D341Med (cell line): ENCODE data around the gene COX7B2.

Source experiments
- DNase-seq: peaks from one replicate; pipeline ENCODE4 v3.0.0; 2012; ENCODE audit warnings: low spot score

Gene COX7B2

DNA sequence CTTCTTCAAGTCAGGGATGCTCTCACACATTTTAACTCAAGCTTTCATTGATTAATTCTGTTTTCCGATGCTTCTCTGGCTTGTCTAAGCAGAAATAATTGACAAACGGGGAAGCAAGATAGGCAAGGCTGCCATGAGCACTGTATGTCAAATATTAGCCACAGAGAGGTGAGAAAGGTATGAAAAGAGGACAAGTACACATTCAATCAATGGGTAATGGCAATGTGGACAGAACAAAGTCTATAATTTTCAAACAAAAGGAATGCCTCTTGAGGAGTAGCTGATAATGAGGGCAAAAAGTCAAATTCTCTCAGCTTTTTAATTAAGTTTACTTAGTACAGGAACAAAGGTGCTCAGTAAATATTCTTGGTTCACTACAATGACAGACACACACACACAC is 19.6 kb downstream of the COX7B2 start:
- no peak for DNase-seq

DNA sequence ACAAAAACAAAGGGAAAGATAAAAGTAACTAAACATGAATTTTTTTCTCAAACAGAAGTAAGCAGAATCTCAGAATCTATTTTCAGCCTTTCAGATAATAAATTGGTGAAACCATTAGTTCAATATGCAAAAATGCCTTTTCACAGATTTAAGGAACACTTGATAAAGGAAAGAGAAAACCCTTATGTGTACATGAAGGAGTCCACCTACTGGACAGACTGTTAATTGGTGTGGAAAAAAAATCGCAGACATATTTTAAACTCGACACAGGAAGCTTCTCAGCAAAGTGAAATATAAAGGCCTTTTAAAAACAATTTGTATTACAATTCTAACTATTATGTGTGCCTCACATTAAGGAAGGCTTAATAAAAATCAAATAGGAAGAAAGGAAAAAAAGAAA is 22.3 kb downstream of the COX7B2 start:
- no peak for DNase-seq

DNA sequence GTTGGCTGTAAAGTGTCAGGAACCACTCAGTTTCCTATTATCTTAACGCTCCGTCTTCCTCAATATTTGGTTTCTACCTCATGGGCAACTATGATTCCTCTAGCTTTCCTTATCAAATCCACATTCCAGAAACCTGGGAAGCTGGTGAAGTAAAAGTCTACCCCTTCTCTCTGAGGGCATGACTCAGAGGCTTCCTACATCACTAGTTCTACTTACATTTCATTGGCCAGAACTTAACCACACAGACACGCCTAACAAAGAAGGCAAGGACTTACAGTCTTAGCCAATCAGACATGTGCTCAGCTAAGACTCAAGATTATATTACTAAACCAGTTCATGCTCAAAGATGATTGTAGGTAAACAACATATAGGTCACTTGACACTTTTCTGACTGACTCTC is 30.4 kb downstream of the COX7B2 start:
- no peak for DNase-seq

DNA sequence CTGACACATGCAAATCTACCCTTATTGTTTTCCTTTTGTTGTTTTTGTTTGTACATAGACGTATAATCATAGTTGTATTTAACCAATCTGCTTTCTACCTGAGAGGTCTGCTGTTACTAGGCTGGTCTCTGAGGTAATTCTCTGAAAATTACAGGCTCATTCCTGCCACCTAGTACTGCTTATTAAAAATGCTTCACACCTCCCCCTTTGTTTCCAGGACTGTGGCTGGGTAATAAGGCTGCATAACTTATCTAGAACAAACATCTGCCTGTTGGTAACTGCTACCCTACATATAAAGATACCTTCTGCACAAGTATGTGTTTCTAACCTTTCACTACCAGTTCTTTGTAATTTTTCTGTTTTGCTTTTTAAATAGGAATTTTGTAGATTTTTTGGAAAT is 34.2 kb downstream of the COX7B2 start:
- DNase-seq, result no peak

DNA sequence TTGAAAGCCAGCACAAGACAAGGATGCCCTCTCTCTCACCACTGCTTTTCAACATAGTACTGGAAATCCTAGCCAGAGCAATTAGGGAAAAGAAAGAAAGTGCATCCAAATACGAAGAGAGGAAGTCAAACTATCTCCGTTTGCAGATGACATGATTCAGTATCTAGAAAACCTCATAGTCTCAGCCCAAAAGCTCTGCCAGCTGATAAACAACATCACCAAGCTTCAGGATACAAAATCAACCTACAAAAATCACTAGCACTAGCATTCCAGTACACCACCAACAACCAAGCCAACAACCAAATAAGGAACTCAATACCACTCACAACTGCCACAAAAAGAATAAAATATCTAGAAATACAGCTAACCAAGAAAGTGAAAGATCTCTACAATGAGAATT is 38.6 kb downstream of the COX7B2 start:
- no peak for DNase-seq

DNA sequence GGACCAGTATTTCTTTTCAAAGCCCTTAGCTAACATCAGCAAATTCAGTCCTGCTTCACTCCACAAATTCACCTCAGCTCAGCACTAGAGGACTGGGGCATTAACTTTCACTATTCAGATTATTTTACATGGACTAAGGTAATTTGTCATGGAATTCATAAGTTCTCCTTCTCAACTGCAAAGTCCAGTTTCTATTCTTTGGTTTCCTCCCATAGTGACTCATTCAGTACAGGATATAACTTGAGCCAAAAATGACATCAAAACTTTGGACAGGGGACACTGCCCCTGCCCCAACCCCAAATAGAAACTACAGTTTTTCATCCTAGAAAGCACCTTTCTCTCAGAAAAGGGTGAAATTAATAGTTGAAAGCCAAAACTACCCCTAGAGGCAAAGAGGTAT is 52.7 kb downstream of the COX7B2 start:
- no peak for DNase-seq

DNA sequence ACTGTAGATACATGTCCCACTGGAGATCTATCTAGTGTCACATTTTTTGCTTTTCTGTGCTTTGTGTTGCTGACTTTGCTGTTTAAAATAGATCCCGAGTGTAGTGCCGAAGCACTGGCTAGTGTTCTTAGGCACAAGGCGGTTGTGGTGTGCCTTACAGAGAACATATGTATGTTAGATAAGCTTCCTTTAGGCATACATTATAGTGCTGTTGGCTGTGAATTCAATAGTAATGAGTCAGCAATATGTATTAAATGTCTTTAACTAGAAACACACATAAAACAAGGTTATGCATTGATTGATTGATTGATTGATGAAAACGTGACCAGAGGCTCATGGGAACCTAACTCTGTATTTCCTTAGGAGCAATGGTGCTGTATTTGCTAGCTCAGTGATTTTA is 56.2 kb downstream of the COX7B2 start:
- DNase-seq, result no peak

DNA sequence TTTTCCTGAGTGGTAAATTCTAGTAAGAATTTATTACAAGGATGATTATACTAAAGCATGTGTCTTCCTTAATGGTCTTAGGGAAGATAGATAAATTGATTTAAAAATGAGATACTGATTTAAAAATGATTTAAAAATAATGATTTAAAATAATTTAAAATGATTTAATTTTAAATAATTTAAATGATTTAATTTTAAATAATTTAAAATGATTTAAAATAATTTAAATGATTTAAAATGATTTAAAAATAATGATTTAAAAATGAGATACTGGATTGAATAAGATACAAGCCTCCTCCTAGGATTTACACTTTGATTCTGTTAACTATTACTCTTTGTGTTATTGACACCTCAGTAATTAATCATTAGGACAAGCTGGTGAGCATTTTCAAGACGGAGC is 59.0 kb downstream of the COX7B2 start:
- DNase-seq, result no peak

DNA sequence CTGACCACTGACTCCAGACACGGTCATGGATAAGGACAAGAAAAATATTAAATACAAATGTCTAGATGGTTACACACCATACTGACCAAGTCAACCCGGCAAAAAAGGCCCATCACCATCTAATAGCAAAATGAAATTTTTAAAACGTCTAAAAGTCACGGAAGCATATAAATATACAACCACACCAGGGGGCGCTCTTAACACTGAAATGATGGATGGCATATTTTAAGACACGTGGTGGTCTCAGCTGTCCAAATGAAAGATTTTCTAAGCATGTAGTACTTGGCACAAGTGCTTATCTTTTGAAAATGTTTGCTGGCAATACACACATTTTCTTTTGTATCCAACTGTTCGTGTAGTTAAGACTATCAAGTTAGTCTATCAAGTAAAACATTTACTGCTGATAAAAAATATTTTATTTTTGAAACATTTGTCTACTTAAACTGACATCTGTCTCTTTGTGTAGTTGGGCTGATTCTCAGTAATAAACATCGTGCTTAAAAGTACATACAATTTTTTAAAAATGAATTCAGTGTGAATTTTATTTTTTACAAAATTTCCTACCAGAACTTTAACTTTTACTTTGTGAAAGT is 64.6 kb downstream of the COX7B2 start:
- DNase-seq, result peak; percentile 39

DNA sequence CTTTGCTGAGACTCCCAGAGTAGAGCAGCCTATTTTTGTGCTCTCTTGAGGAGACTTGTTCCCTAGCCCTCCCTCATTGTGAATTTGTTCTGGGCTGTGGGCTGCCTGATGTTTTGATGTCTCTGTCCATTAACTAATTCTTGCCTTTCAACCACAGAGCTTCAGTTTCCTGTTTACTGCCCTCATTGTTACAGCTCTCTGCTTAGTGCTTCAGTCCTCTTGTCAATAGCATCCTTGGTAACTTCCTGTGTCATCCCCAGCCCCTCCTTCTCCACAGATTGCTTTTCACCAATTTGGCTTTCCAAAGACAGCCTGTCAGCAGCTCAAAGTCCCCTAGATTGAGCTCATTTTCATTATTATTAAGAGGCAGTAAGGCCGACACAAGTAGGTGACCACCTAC is 69.9 kb downstream of the COX7B2 start:
- DNase-seq, result no peak

DNA sequence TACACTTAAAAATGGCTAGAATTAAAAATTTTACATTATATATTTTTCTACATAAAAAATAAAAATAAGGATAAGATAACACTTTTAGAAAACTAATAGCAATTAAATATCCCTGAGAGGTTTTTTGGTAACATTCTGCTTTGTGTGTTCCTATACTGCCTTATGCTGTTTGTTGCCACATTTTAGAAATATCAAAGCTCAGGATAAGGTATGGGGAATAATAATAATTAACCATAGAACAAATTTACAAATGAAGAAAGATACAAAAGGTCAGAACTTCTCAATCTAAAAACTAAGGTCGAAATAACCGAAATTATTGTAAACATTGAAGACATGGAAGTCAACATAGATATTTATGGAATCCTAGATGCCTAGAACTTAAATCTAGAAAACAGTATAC is 71.4 kb downstream of the COX7B2 start:
- DNase-seq, result no peak

DNA sequence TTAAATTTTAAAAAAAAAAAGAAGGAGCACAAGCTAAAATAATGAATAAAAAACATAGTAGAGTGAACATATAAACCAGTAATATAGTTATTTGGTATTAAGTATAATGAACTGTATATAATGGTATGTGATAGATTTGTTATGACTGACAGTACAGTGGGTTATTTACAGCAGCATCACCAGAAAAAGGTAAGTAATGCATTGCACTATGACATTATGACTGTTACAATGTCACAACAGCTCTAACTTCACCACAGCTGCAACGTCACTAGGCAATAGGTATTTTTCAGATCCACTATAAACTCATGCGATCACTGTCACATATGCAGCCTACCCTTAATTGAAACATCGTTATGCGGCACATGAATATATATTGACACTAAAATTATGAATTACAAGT is 72.5 kb downstream of the COX7B2 start:
- DNase-seq, result no peak

DNA sequence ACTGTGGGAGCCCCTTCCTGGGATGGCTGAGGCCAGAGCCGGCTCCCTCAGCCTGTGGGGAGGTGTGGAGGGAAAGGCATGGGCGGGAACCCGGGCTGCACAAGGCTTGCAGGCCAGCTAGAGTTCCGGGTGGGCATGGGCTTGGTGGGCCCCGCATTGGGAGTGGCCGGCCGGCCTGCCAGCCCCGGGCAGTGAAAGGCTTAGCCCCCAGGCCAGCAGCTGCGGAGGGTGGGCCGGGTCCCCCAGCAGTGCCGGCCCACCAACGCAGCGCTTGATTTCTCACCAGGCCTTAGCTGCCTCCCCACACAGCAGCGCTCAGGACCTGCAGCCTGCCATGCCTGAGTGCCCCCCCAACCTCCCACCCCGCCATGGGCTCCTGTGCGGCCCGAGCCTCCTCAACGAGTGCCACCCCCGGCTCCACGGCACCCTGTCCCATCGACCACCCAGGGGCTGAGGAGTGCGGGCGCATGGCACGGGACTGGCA is 78.0 kb downstream of the COX7B2 start:
- DNase-seq, result no peak

DNA sequence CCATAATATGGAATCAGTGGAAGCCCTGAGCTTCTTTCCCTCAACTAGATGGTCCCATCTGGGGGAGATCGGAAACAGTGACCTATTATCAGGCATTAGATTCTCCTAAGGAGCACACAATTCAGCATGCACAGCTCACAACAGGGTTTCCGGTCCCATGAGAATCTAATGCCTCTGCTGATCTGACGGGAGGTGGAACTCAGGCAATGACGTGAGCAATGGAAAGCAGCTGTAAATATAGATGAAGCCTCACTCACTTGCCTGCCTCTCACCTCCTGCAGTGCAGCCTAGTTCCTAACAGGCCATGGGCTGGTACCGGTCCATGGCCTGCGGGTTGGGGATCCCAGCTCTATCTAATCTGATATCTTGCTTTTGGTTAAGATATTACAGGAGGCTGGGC is 88.9 kb downstream of the COX7B2 start:
- DNase-seq, result no peak

DNA sequence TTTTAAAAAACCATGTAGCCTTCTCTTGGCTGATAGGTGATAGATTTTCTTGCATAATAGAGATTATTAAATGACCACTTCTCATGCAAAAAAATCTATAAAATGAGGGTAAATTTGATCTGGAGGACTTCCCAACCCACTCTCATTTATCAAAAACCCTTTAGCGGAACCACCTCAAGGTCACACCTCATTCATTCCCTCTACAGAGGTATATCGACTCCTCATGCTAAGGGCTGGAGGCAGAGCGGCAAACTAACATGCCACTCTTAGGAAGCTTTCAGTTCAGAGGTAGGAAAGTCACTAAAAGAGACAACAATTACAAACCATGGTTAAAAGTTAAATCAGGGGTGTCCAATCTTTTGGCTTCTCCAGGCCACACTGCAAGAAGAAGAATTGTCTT is 90.0 kb downstream of the COX7B2 start:
- no peak for DNase-seq

DNA sequence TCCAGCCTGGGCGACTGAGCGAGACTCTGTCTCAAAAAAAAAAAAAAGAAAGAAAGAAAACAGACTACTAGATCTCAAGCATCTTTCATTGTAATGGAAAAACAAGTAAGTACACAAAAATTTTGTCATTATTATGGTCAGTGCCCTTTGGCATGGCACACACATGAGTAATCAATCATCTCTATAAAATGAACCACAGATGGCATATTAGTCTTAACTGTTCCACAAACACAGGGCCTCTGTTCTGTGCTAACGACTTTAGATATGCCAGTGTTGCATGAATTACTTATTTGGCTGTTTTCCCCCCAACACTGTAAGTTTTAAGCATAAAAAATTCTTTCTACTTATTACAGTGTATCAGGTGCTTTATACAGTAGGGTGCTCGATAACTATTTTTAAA is 90.4 kb downstream of the COX7B2 start:
- DNase-seq, result no peak

DNA sequence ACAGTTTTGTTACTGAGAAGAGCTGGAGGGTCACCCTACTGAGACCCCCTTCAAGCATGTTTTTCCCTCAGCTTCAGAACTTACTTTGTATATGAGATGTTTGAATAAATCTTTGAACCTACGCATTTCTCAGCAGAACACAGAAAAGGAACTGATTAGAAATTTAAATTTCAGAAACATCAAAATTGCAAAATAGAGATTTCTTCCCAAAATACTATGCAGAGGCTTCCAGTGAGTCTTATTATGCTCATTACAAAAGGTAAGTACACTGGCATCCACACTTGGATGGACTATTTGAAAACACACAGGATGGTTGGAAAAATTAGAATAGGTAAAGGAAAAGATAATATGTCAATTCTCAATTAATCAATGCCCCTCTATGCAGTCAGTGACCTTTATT is 91.2 kb downstream of the COX7B2 start:
- DNase-seq, result no peak

DNA sequence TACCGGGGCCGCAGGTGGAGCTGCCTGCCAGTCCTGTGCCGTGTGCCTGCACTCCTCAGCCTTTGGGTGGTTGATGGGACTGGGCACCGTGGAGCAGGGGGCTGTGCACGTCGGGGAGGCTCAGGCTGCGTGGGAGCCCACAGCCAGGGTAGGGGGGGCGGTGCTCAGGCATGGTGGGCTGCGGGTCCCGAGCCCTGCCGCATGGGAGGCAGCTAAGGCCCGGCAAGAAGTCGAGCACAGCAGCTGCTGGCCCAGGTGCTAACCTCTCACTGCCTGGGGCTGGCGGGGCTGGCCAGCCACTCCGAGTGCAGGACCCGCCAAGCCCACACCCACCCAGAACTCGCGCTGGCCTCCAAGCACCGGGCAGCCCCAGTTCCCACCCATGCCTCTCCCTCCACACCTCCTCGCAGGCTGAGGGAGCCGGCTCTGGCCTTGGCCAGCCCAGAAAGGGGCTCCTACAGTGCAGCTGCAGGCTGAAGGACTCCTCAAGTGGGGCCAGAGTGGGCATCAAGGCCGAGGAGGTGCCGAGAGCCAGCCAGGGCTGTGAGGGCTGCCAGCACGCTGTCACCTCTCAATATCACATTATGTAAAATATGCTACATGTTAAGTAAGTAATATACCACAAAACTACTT is 104.1 kb downstream of the COX7B2 start:
- no peak for DNase-seq

DNA sequence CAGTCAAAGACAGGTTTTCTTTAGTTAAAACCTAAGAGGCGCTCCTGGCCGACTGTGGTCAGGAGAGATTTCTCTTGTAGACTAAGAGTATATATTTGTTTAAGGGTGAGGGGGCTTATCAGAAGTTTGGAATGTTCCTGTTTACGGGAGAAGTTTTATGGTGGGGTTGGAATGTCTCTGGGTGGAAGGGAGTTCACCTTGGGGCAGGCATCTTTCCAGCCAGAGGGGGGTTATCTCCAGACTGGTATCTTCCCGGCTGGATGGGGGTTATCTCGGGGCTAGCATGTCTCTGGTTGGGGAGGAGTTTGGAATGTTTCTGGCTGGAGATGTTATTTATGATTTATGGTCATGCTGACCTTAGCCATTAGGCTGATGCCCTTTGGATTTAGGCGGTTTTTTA is 116.0 kb downstream of the COX7B2 start:
- no peak for DNase-seq

DNA sequence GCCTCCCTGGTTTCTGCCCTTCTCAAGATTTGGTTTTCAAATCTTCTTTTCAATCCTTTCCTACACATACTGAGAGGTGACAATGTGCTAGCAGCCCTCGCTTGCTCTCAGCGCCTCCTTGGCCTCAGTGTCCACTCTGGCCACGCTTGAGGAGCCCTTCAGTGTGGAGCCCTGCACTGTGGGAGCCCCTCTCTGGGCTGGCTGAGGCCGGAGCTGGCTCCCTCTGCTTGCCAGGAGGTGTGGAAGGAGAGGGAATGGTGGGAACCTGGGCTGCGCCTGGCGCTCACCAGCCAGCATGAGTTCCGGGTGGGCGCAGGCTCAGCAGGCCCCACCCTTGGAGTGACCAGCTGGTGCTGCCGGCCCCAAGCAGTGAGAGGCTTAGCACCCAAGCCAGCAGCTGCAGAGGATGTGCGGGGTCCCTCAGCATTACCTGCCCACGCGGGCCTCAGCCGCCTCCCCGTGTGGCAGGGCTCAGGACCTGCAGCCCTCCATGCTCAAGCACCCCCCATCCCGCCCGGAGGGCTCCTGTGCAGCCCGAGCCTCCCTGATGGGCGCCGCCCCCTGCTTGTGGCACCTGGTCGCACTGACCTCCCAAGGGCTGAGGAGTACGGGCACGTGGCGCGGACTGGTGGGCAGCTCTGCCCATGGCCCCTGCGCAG is 127.5 kb downstream of the COX7B2 start:
- DNase-seq, result no peak

DNA sequence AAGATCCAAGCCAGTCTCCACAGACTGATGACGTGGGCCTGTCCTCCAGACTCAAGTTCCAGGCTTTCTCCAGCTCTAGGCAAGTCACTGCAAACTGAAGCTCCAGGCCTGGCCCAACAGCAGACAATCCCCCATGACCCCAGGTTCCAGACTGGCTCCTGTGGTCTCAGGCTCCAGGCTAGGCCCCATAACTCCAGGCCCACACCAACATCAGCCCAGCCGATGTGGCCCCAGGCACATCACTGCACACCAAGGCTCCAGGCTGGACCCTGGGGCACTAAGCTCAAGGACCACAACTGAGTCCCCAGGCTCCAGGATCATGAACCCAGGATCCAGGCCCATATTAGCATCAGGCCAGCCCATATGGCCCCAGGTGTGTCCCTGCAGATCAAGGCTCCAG is 143.6 kb downstream of the COX7B2 start:
- no peak for DNase-seq

DNA sequence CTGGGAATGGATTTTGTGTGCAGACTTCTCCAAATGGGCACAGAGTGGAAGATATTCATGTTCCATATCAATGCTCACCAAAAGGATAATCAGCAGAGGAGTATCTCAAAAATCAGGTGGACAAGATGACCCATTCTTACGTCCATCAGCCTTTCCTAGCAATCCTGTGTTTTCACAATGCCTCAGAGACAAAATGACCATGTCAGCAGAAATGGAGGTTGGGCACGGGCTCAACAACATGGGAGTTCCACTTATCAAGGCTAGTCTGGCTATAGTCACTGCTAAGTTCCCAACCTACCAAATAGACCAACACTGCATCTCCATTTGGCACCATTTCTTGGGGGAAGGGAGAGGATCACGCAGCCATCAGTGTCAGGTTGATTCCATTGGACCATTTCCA is 179.0 kb downstream of the COX7B2 start:
- no peak for DNase-seq

DNA sequence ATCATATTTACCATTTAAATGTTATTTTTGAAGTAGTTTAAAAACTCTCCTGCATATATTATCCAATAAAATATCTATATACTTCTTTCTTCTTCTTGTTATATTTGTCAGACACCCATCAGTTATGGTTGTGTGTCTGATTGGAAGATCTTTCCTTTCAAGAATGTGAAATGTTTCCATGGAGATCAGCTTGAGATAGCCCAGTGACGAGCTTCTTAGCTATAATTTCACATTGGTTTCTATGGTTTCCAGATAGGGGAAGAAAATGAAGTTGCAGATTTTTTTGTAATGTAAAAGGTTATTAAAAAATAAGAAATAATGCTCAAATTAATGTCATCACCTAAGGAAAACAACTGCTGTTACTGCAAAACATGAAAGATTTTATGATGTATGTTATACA is 189.0 kb downstream of the COX7B2 start:
- no peak for DNase-seq

DNA sequence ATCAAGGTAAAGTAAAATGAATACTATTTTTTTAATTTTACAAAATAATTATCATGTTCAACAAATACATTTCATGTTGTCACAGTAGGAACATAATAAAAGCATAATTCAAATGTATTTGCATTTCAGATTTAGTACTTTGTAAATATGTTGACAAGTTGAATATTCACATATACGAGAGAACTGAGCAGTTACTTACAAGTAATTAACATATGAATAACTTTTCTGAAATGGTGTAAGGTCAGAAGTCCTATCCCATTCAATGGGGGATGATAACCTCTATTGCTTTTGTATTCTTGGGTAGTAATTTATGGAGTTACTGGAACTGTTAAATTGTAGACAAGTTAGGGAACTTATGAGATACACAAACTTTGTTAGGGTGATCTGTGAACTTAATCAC is 191.1 kb downstream of the COX7B2 start:
- DNase-seq, result no peak
